GM18520 (cell line): Measurements from ENCODE around the gene PRELID1.
"Not testable (repeated sequence)": the region's sequence is repeated elsewhere in the genome, so short reads cannot be mapped to it uniquely, and the experiment has no call there.

Source experiments
- ATAC-seq: cut with Tn5 transposase; IDR thresholded peaks from one replicate; pipeline ENCODE4 v1.9.1; 2021; ENCODE audit not compliant: unreplicated experiment

PRELID1 gene

DNA sequence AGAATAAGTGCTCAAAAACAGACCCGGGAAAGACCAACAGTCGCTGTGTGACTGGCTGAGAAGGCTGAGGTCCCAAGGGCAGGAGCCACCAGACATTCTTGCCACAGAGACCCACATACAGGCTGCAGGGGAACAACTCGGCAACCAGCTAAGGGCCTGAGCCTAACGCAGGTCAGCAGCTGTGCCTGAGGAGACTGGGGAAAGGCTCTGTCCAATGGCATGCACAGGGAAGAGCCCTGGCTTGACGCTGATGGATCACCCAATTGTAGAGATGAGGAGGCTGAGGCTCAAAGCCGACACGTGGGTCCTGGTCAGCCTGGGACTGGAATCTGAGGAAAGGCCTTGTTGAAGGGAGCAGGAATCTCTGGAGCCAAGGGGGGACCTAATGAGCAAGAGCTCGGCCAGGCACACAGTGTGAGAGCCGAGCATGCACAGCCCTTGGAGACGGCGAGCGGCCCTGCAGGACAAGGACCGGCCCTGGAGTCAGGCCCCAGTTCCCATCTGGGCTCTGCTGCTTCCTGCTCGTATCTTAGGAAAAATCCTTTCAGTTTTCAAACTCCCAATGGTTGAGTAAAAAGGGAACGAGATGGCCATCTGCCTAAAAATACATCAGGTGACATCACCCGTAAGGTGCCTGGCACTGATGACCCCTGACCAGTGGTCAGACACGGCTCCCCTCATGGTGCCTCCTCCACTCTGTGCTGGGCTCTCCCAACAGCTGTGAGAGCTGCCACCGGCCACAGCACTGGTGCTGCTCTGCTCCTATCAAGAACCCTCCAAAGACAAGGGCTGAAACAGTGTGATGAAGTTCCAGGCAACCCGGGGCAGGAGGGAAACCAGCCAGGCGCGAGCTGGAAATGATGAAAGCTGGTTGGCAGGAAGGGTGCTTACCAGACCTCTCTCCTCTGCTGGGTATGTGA lies 31.4 kb downstream of the PRELID1 start:
- ATAC-seq = no peak

DNA sequence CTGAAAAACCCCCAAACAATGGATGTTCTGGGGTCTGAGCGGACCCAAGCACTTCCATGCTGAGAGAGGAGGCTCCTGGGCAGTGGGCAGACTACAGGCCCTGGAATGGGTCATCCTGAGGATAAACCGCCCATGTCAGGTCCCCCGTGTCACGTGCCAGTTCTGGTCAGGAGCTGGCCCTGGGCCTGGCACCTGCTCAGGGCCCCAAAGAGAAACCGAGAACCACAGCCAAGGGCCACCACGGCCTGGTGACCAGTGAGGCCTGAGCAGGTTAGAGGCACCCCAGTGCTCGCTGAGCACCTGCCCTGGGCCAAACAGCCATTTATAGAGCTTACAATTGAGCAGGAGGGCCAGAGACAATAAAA lies 32.1 kb downstream of the PRELID1 start:
- no peak for ATAC-seq

DNA sequence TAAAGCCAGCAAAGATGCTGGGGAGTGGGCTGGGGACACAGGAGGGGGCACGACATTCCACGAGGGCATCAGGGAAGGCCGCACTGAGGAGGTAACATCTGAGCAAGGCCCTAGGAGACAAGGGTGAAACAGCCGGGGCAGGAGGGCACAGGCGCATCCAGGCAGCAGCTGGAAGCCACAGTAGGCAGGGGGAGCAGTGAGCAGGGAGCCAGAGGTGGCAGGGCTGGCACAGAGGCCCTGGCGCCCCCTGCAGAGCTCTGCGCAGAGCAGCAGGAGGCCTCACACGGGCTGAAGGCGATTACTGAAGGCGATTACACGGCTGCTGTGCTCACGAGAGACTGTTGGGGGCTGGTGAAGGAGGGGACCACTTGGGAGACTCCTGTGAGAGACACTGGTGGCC lies 32.5 kb downstream of the PRELID1 start:
- ATAC-seq = no peak

DNA sequence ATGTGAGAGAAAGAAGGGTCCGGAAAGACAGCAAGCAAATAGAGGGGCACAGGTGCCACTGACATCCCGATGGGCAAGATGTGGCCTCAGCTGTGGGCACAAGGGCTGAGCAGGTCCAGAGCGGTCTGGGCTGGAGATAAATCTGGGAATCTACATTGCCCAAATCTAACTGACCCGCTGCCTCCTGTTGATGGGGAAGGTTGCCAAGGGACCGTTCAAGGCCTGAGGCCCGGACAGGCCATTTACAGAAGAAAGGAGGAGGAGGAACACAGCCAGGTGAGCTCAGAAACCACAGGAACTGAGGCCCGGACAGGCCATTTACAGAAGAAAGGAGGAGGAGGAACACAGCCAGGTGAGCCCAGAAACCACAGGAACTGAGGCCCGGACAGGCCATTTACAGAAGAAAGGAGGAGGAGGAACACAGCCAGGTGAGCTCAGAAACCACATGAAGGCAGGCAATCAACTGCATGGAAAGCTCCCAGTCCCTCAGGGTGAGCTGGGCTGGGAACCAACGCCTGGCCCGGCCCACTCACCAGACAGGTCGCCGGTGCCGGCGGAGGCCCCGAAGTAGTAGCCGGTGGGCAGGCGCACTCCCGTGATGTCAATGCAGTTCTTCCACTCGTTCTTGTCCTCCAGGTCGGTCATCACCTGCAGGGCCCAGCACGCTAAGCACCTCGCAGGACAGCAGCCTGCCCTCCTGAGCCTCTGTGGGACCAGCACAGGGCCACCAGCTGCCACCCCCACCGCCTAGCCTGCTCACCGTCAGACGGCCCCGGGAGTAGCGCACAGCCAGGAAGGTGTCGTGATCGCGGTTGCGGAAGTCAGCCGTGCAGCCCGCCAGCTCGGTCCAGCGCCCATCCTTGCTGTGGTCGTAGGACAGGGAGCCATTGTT lies 33.2 kb downstream of the PRELID1 start:
- ATAC-seq = no peak

DNA sequence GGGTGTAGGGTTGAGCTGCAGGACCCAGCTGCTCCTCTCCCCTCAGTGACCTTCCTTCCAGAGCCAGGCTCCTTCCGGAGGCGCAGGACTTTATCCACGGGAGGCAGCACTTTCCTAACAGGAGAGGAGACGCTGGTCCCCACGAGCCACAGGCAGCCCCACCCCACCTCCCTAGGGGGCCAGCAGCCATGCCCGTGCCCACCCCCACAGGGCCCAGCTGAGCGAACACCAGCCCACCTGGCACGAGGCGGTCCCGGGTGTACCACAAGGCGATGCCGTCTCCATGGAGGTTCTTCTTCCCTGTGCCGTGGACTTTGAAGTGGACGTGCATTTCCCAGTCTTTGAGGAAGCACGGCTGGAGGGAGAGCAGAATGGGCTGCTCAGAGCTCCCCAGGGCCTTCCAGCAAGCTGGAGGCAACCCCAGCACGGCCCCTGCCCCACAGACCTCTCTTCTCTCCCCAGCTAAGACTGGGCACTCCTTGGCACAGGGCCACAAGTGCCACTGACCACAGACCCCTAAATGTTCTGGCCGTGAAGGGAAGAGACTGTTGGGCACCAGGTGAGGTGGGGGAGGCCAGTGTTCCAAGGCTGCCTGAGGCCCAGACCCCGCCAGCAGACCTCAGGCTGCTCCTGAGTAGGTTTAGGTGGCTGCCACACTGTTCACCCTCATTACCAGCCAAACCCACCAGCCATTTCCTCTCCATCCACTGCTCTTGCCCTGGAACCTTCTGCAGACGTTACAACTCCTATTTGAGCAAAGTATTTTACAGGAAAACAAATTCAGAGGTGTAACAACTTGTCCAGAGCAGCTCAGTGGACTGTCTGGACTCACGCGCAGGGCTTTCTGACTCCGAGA lies 34.9 kb downstream of the PRELID1 start:
- no peak for ATAC-seq

- no peak for ATAC-seq
Observed at GRCh38 chr5:177339107-177339638, 35.6 kb downstream of the PRELID1 start.

GRCh38 chr5:177343000-177343399 lies 39.4 kb downstream of the PRELID1 start:
- not testable (repeated sequence) for ATAC-seq

DNA sequence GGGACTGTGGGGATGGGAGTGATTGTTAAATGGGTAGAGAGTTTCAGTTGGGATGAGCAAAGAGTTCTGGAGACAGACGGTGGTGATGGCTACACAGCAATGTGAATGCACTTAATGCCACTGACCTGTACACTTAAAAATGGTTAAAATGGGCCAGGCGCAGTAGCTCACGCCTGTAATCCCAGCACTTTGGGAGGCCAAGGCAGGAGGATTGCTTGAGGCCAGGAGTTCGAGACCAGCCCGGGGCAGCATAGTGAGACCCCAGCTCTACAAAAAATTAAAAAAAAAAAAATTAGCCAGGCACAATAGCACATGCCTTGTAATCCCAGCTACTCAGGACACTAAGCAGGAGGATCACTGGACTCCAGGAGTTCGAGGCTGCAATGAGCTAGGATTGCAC lies 40.2 kb downstream of the PRELID1 start:
- ATAC-seq = no peak

DNA sequence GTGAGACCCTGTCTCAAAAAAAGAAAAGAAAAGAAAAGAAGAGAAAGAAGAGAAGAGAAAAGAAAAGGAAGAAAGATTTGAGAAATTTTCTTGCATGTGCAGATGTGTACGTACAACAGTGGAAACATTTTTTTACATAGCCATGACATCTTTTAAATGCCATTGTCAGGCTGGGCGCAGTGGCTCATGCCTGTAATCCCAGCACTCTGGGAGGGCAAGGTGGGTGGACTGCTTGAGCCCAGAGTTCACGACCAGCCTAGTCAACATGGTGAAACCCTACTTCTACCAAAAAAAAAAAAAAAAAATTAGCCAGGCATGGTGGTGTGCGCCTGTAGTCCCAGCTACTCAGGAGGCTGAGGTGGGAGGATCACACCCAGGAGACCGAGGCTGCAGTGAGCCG lies 41.3 kb downstream of the PRELID1 start:
- ATAC-seq = no peak

DNA sequence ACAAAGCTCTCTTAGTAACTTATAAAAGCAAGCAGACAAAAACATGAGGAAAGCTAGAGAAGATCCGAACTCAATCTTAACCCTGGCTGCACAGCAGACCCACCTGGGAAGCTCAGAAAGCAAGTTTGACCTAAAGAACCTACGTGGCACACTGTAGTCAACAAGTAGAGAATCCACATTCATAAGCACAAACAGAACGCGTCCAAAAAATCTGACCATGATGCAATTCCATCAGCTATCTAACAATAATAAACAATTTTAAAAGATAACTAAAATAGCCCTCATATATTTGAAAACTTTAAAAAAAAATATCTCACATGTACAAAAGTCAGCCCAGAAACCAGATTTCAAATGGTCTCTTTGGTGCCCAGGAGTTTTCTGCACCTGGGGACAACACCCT lies 43.2 kb downstream of the PRELID1 start:
- ATAC-seq = no peak

DNA sequence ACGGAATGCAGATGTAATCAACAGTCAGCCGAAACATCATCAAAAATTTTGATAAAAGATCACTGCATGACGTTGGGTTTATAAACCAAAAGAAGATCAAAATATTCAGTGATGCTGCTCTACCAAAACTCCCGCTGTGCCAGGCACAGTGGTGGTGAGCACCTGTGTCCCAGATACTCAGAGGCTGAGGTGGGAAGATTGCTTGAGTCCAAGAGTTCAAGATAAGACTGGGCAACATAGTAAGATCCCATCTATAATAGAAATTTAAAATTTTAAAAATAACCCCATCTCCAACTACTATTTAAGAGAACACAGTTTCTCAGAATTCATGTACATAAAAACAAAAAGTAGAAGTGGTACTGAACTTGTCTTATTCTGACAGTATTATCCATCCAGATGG lies 44.1 kb downstream of the PRELID1 start:
- ATAC-seq = no peak

GRCh38 chr5:177349362-177349647 lies 45.7 kb downstream of the PRELID1 start:
- ATAC-seq = no peak

DNA sequence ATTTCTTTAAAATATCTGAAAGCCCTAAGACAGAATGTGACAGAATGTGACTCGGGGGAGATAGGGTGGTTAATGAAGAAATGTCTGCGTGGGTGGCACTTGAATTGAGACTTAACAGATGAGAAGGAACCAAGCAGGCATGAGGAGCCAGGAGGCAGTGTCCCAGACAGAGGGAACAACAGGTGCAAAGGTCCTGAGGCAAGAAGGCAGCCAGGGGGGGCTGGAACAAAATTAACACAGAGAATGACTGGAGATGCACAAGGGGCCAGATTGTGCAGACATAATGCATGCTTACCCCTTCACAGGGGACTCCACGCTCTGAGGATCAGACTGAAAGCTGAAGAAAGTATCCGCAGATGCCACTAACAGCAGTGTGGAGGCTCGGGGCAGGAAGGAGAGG lies 46.2 kb downstream of the PRELID1 start:
- ATAC-seq = no peak

DNA sequence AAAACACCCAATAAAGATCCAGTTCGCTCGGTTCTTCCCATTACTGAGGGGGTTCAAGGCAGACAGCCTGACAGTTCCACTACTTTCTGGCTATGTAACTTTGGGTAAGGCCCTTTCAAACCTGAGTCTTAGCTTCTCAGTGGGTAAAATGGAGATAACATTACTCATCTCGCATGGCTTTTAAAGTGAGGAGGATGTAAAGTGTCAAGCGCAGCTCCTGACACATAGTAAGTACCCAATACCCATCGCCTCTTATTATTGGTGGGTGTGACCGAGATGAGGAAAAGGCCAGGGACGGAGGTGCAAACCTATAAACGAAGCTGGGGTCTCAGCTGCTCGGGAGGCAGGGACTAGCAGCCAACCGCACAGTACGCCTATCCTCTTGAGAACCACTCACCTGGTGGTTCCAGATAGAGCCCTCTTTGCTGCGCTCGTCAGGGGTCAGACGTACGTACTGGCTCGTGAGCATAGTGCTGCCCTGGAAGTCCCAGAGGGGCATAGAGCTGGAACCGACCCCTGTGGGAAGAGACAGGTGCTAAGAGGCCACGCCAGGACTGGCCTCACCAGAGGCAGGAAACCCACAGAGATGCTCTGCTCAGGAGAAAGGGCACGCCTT lies 47.3 kb downstream of the PRELID1 start:
- no peak for ATAC-seq

- peak; percentile 92 for ATAC-seq
Observed at GRCh38 chr5:177351392-177352329, 48.1 kb downstream of the PRELID1 start, which contains the start of gene LMAN2. Gene LMAN2 (minus strand): TSS chr5:177351668. CDS start chr5:177351647, 21 bp downstream.

DNA sequence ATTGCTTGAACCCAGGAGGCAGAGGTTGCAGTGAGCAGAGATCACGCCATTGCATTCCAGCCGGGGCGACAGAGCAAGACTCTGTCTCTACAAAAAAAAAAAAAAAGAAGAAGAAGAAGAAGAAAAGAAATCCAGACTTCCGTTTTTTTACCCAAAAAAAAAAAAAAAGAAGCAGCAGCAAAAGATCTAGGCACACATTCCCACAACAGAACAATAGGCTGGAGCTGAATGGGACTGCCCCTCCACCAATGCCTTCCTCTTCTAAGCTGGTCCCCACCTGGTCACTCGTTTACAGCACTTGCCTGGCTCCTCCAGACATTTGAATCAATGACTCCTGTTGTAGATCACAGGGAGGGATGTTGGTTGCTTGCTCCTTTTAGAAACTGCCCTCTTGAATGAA lies 49.5 kb downstream of the PRELID1 start:
- ATAC-seq = no peak

DNA sequence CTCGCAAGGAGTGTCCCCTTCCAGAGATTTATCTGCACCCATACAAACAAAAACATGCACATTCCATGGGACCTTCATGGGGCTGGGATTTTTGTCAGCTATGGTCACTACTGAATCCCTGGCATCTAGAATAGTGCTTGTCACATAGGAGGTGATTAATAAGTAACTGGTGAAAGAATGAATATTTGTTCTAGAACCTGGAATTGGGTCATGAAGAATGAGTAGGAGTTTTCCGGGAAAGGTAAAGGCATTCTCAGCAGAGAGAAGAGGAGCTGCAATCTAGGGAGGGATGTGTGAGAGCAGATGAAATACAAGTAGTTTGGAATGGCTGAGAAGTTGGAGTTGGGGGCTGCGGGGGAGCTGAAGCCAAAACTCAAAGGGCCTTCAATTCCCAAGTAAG lies 50.7 kb downstream of the PRELID1 start:
- ATAC-seq = no peak

DNA sequence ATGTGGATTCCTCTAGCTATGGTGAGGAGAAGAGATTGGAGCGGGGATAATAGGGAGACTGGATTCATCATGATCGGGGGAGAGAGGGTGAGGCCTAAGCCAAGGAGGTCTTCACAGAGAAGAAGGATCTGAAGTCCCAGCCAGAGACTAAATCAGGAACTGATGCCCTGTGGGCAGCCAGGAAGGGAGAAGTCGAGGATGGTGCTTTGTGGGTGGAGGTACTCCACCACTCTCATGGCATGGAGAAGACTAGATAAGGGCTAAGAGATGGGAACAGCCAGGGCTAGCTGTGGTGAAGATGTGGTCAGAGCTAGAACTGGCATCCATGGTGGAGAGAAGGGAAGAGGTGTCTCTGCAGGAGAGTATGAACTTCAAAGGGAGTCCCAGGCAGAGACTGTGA lies 51.1 kb downstream of the PRELID1 start:
- ATAC-seq = no peak

DNA sequence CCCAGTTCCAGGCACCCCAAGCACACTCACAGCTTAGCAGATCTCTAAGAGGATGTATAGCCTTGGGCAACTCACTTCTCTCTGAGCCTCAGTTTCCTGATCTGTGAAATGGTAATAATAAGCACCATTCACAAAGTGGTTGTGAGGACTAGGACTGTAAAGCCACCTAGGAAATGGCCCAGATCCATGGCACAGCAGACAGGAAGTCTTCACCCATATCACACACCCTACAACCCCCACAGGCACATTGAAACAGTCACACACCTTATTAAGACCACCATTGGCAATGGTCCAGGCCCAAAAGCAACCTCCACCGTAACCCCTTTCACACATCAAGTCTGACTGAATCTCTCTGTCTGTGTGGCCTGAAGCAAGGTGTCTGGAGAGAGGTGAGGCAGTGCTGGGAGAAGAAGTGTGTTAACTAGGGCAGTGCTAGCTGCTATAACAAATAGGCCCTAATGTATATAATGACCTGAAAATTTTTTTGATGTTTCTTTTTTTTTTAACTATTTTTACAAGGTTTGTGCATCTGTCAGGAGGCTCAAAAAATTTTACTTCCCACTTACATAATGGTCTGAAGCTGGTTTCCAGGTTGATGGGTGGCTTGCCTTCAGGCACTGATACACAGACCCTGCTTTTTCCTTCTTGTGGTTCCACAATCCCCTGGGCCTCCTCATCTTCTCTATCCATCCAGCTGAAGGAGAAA lies 51.7 kb downstream of the PRELID1 start:
- ATAC-seq = no peak
